DOHH2 (cell line): Measurements from ENCODE around the gene SLC39A1.
A peak's percentile ranks its signal among the peaks of the same experiment; 100 is the strongest.
"Not testable (repeated sequence)": the region's sequence is repeated elsewhere in the genome, so short reads cannot be mapped to it uniquely, and the experiment has no call there.

Experiments
- H3F3A ChIP-seq: fragments of 200-600 bp; sonication (generic), shearing (Covaris generic); 2 replicates; pipeline ENCODE4 v1.6.0; 2016; ENCODE audit warnings: antibody characterized with exemption, mild to moderate bottlenecking; ENCODE audit not compliant: control insufficient read depth, insufficient read depth
- H3K27ac ChIP-seq: fragments of 200-600 bp; sonication (generic); 2 replicates; pipeline ENCODE4 v1.5.1; 2014; ENCODE audit warnings: low read depth, mild to moderate bottlenecking, low read length, moderate library complexity
- H3K27me3 ChIP-seq: fragments of 200-600 bp; sonication (generic); 2 replicates; pipeline ENCODE4 v1.6.1; 2014; ENCODE audit warnings: mild to moderate bottlenecking, low read length, mixed read lengths; ENCODE audit not compliant: control insufficient read depth
- H3K36me3 ChIP-seq: fragments of 200-600 bp; sonication (generic); 2 replicates; pipeline ENCODE4 v1.6.1; 2014; ENCODE audit warnings: mild to moderate bottlenecking, low read length, moderate library complexity, mixed read lengths; ENCODE audit not compliant: control insufficient read depth
- H3K4me1 ChIP-seq: fragments of 200-600 bp; sonication (generic); 2 replicates; pipeline ENCODE4 v1.6.1; 2014; ENCODE audit warnings: mild to moderate bottlenecking, low read length, mixed read lengths; ENCODE audit not compliant: control insufficient read depth
- H3K4me2 ChIP-seq: fragments of 200-600 bp; sonication (generic); 2 replicates; pipeline ENCODE4 v1.6.0; 2014; ENCODE audit warnings: mild to moderate bottlenecking, low read length, moderate library complexity
- H3K4me3 ChIP-seq: fragments of 200-600 bp; sonication (generic); 2 replicates; pipeline ENCODE4 v1.5.1; 2014; ENCODE audit warnings: mild to moderate bottlenecking, low read length, mixed read lengths
- H3K79me2 ChIP-seq: fragments of 200-600 bp; sonication (generic); 2 replicates; pipeline ENCODE4 v1.6.1; 2014; ENCODE audit warnings: mild to moderate bottlenecking, low read length, mixed read lengths; ENCODE audit not compliant: control insufficient read depth
- H3K9me2 ChIP-seq: fragments of 200-600 bp; sonication (generic); replicated peaks from 2 replicates; pipeline ENCODE4 v1.6.1; 2014; ENCODE audit warnings: mild to moderate bottlenecking, low read length, mixed read lengths; ENCODE audit not compliant: control insufficient read depth
- H3K9me3 ChIP-seq: fragments of 200-600 bp; sonication (generic); 2 replicates; pipeline ENCODE4 v1.6.1; 2014; ENCODE audit warnings: antibody characterized with exemption, low read length, mixed read lengths; ENCODE audit not compliant: control insufficient read depth, insufficient read depth
- H4K20me1 ChIP-seq: fragments of 200-600 bp; sonication (generic); 2 replicates; pipeline ENCODE4 v1.6.0; 2014; ENCODE audit warnings: low read depth, mild to moderate bottlenecking, antibody characterized with exemption, low read length, moderate library complexity; ENCODE audit not compliant: control insufficient read depth, insufficient read depth
- CTCF ChIP-seq: fragments of 200-600 bp; sonication (generic); IDR thresholded peaks from one replicate; pipeline ENCODE4 v1.5.1; 2014; ENCODE audit warnings: antibody characterized with exemption, mild to moderate bottlenecking, low read depth, low read length; ENCODE audit not compliant: poor library complexity, severe bottlenecking
- EZH2phosphoT487 ChIP-seq: fragments of 200-600 bp; sonication (generic); IDR thresholded peaks from 2 replicates; pipeline ENCODE4 v1.6.1; 2017; ENCODE audit warnings: borderline replicate concordance, mild to moderate bottlenecking, antibody characterized with exemption, low read length, moderate library complexity, mixed read lengths

SLC39A1 gene

GRCh38 chr1:153984123-153984894 lies 21.0 kb upstream of the SLC39A1 start:
- no peaks in the 10 kb centered on the region for H3K9me2 ChIP-seq
- H3K4me1 ChIP-seq: peaks cover 46% of the 10 kb centered on the region
- H3K27ac ChIP-seq: no peak overlapping the region
- H4K20me1 ChIP-seq: no peaks in the 10 kb centered on the region
- H3F3A ChIP-seq: peaks cover 16% of the 10 kb centered on the region; the same call in 1 of the 2 replicates
- no peaks in the 10 kb centered on the region for H3K9me3 ChIP-seq
- no peak overlapping the region for H3K4me2 ChIP-seq
- H3K79me2 ChIP-seq: peaks cover 1% of the 10 kb centered on the region
- no peaks in the 10 kb centered on the region for H3K36me3 ChIP-seq
- H3K27me3 ChIP-seq: peaks cover 9% of the 10 kb centered on the region; the same call in 1 of the 2 replicates
- no peak overlapping the region for H3K4me3 ChIP-seq
- no peak for TF ChIP-seq CTCF
- TF ChIP-seq EZH2phosphoT487: no peak

GRCh38 chr1:153981735-153982134 lies 18.4 kb upstream of the SLC39A1 start:
- not testable (repeated sequence) for H3K9me3 ChIP-seq, H3K27ac ChIP-seq, H3K9me2 ChIP-seq, H3F3A ChIP-seq, H4K20me1 ChIP-seq, H3K4me2 ChIP-seq, H3K27me3 ChIP-seq, H3K4me3 ChIP-seq
- Histone ChIP-seq H3K36me3 (peaks cover 12% of the 10 kb centered on the region), H3K79me2 (peaks cover 27% of the 10 kb centered on the region), H3K4me1 (peaks cover 50% of the 10 kb centered on the region)

- not testable (repeated sequence) for H3K9me3 ChIP-seq, H3K27ac ChIP-seq, H4K20me1 ChIP-seq, H3K9me2 ChIP-seq, H3F3A ChIP-seq, H3K27me3 ChIP-seq
- Histone ChIP-seq H3K4me3 (peak overlapping the region; percentile 99), H3K4me1 (peaks cover 38% of the 10 kb centered on the region), H3K79me2 (peaks cover 41% of the 10 kb centered on the region), H3K36me3 (peaks cover 37% of the 10 kb centered on the region), H3K4me2 (peak overlapping the region; percentile 95)
Measured at GRCh38 chr1:153979091-153979490, 15.8 kb upstream of the SLC39A1 start.

- H3K4me1 ChIP-seq: peaks cover 40% of the 10 kb centered on the region
- no peak for TF ChIP-seq EZH2phosphoT487
- TF ChIP-seq CTCF: no peak
- peak overlapping the region; percentile 75 for H3K27ac ChIP-seq
- H3K27me3 ChIP-seq: no peaks in the 10 kb centered on the region
- H3K36me3 ChIP-seq: peaks cover 44% of the 10 kb centered on the region
- peaks cover 12% of the 10 kb centered on the region for H3F3A ChIP-seq
- peak overlapping the region; percentile 99 for H3K4me3 ChIP-seq
- H4K20me1 ChIP-seq: no peaks in the 10 kb centered on the region
- H3K79me2 ChIP-seq: peaks cover 43% of the 10 kb centered on the region
- H3K9me3 ChIP-seq: no peaks in the 10 kb centered on the region
- peak overlapping the region; percentile 95 for H3K4me2 ChIP-seq
- H3K9me2 ChIP-seq: no peaks in the 10 kb centered on the region
Measured at GRCh38 chr1:153978274-153978909, 15.1 kb upstream of the SLC39A1 start.
